ENCODE results near the gene F2RL1. TPM values are rescaled to one million over a fixed set of nuclear protein-coding genes. Genes with fewer than 3 reads are reported as not detected.
"Not testable (repeated sequence)": the region's sequence is repeated elsewhere in the genome, so short reads cannot be mapped to it uniquely, and the experiment has no call there.

The F2RL1 gene
- total and polyA plus RNA-seq, 2 of the 13 experiments (the other 11 are each of a cell fraction or from before 2014, with no cell fraction given) = 9.9 to 23.0 TPM

GRCh38 chr5:76811214-76811613, 7.6 kb upstream of the F2RL1 start:
- POLR2A ChIA-PET = no interaction called here
- H3K4me3 ChIP-seq (replicated peaks in 1 of 3; ENCODE audit: insufficient read depth in 1 of 3, low read depth in 2 of 3, low read length in 3 of 3) = no peak overlapping the region
- FAIRE-seq = no peak
- WGBS (ENCODE audit: low lambda C conversion rate) = 77% methylated on average over 5 of the region's 5 CpGs
- no peaks in the 10 kb centered on the region for H3K79me2 ChIP-seq (ENCODE audit: insufficient read depth, low read length)
- BruUV-seq (replicated peaks) = no TSS peak
- H3K4me2 ChIP-seq (ENCODE audit: low read depth, low read length) = no peak overlapping the region
- no peak for ATAC-seq
- DNase-seq (ENCODE audit: low spot score) = no peak
- intact Hi-C loops (cut with micrococcal nuclease; ENCODE audit: unreplicated experiment) = no loop called here
- H3K27me3 ChIP-seq (ENCODE audit: control insufficient read depth in 1 of 2, insufficient read depth in 2 of 2, low read length in 2 of 2) = peaks cover 2 to 4% of the 10 kb centered on the region in 2 experiments; a peak in 1 of 5 replicates
- H3K27ac ChIP-seq (ENCODE audit: extremely low read length, insufficient read depth, low read length) = no peak overlapping the region
- H3K4me1 ChIP-seq (ENCODE audit: insufficient read depth, low read length) = peaks cover 8% of the 10 kb centered on the region
- H3K9me3 ChIP-seq (ENCODE audit: low read length) = no peaks in the 10 kb centered on the region
- H4K20me1 ChIP-seq (ENCODE audit: insufficient read depth, low read length) = no peaks in the 10 kb centered on the region
- no peak overlapping the region for H2AFZ ChIP-seq (ENCODE audit: low read length)
- CTCF ChIA-PET (ENCODE audit: low intra/inter-chr PET ratio, low total read pairs) = no interaction called here
- no peak overlapping the region for H3K9ac ChIP-seq (ENCODE audit: insufficient read depth, low read depth, low read length)
- in situ Hi-C loops (cut with HindIII; ENCODE audit: extremely low pct_ligation_motif_present, low pct_unique_long_range_greater_than_20kb) = no loop called here
- H3K36me3 ChIP-seq (replicated peaks in 1 of 2; ENCODE audit: control insufficient read depth in 1 of 2, insufficient read depth in 2 of 2, low read length in 2 of 2) = no peaks in the 10 kb centered on the region
- no peak for TF ChIP-seq ZNF792 (CRISPR knock-in tag; IDR thresholded peaks at IDR 0.05)
- peak; percentile 72 for TF ChIP-seq HNRNPK (IDR thresholded peaks at IDR 0.05; ENCODE audit: low read depth, low read length, poor library complexity, severe bottlenecking)
- TF ChIP-seq ZNF678 (CRISPR knock-in tag; IDR thresholded peaks at IDR 0.05) = no peak
- peak; percentile 37 for TF ChIP-seq ATF7 (IDR thresholded peaks at IDR 0.05)
- no peak for TF ChIP-seq ATF7 (CRISPR knock-in tag; IDR thresholded peaks at IDR 0.05)
- no peak for TF ChIP-seq MAZ (IDR thresholded peaks at IDR 0.05; ENCODE audit: borderline replicate concordance, low read depth, low read length)
- no peak for TF ChIP-seq MAZ (CRISPR knock-in tag; IDR thresholded peaks at IDR 0.05; ENCODE audit: low read depth)
- no peak for TF ChIP-seq YEATS2 (CRISPR knock-in tag; IDR thresholded peaks at IDR 0.05; ENCODE audit: borderline replicate concordance)
- no peak for TF ChIP-seq ZC3H4 (CRISPR knock-in tag; IDR thresholded peaks at IDR 0.05; ENCODE audit: borderline replicate concordance)
- no peak for TF ChIP-seq BRCA1 (CRISPR knock-in tag; IDR thresholded peaks at IDR 0.05)
- no peak for TF ChIP-seq CBX2 (IDR thresholded peaks at IDR 0.05; ENCODE audit: low read depth, low read length)
- no peak for TF ChIP-seq CBX2 (CRISPR knock-in tag; IDR thresholded peaks at IDR 0.05; ENCODE audit: low read depth)
- TF ChIP-seq DPF2 (CRISPR knock-in tag; IDR thresholded peaks at IDR 0.05; ENCODE audit: borderline replicate concordance, low read depth) = no peak

DNA sequence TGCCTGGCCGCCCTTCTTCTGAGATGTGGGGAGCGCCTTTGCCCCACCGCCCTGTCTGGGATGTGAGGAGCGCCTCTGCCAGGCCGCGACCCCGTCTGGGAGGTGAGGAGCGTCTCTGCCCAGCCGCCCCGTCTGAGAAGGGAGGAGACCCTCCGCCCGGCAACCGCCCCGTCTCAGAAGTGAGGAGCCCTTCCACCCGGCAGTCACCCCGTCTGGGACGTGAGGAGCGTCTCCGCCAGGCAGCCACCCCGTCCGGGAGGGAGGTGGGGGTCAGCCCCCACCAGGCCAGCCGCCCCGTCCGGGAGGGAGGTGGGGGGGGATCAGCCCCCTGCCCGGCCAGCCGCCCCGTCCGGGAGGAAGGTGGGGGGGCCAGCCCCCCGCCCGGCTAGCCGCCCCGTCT, 6.6 kb upstream of the F2RL1 start:
- BruUV-seq (replicated peaks); H4K20me1 ChIP-seq (ENCODE audit: insufficient read depth, low read length); H3K9me3 ChIP-seq (ENCODE audit: low read length); FAIRE-seq; H3K4me2 ChIP-seq (ENCODE audit: low read depth, low read length); POLR2A ChIA-PET; H3K79me2 ChIP-seq (ENCODE audit: insufficient read depth, low read length); intact Hi-C loops (cut with micrococcal nuclease; ENCODE audit: unreplicated experiment); H2AFZ ChIP-seq (ENCODE audit: low read length); H3K27ac ChIP-seq (ENCODE audit: extremely low read length, insufficient read depth, low read length); H3K27me3 ChIP-seq (ENCODE audit: control insufficient read depth in 1 of 2, insufficient read depth in 2 of 2, low read length in 2 of 2); in situ Hi-C loops (cut with HindIII; ENCODE audit: extremely low pct_ligation_motif_present, low pct_unique_long_range_greater_than_20kb); H3K4me1 ChIP-seq (ENCODE audit: insufficient read depth, low read length); H3K4me3 ChIP-seq (replicated peaks in 1 of 3; ENCODE audit: insufficient read depth in 1 of 3, low read depth in 2 of 3, low read length in 3 of 3); ATAC-seq; CTCF ChIA-PET (ENCODE audit: low intra/inter-chr PET ratio, low total read pairs); H3K9ac ChIP-seq (ENCODE audit: insufficient read depth, low read depth, low read length); H3K36me3 ChIP-seq (replicated peaks in 1 of 2; ENCODE audit: control insufficient read depth in 1 of 2, insufficient read depth in 2 of 2, low read length in 2 of 2); DNase-seq (ENCODE audit: low spot score): not testable (repeated sequence)
- 93% methylated on average over 8 of the region's 32 CpGs for WGBS (ENCODE audit: low lambda C conversion rate)

All from HepG2 (cell line).